ENCODE data around the gene ZC3H12C. TPM values are rescaled to one million over a fixed set of nuclear protein-coding genes. Genes with fewer than 3 reads are reported as not detected.

ZC3H12C gene
- total and polyA plus RNA-seq, 2 of the 13 experiments (the other 11 are each of a cell fraction or from before 2014, with no cell fraction given) = 2.4 to 5.7 TPM

DNA sequence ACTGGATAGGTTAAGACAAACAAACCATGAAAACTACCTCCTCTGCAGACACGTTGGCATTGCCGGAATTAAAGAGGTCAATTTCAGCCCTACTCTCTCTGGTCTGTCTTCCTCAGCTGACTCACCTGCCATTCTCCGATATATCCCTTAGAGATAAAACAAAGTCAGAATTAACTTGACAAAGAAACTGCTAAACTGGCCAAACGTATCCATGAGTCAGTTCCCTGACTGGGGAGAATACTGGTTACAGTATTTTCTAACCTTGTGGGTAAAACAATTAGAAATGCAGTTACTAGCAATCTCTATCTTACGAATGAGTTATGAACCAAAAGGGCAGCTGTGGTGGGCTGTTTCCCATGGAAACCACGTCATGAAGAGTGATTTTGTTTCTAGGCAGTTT, 107.0 kb downstream of the ZC3H12C start:
- in situ Hi-C loops (cut with HindIII; ENCODE audit: extremely low pct_ligation_motif_present, low pct_unique_long_range_greater_than_20kb) (loop anchor here (5.0 kb wide), 2 partner anchors 177 to 232 kb away; no protein-coding TSS in a partner anchor), intact Hi-C loops (cut with micrococcal nuclease; ENCODE audit: unreplicated experiment) (loop anchor here (2.0 to 10.0 kb wide), 4 partner anchors 47 to 1245 kb away; partner anchors contain the start of gene RDX)
- ATAC-seq (no peak), DNase-seq (ENCODE audit: low spot score) (no peak), FAIRE-seq (no peak)
- Histone ChIP-seq H3K27ac (ENCODE audit: extremely low read length, insufficient read depth, low read length) (no peak overlapping the region), H3K9me3 (ENCODE audit: low read length) (no peaks in the 10 kb centered on the region), H3K27me3 (ENCODE audit: control insufficient read depth in 1 of 2, insufficient read depth in 2 of 2, low read length in 2 of 2) (no peaks in the 10 kb centered on the region), H3K4me3 (replicated peaks in 1 of 3; ENCODE audit: insufficient read depth in 1 of 3, low read depth in 2 of 3, low read length in 3 of 3) (no peak overlapping the region), H3K36me3 (replicated peaks in 1 of 2; ENCODE audit: control insufficient read depth in 1 of 2, insufficient read depth in 2 of 2, low read length in 2 of 2) (no peaks in the 10 kb centered on the region), H2AFZ (ENCODE audit: low read length) (no peak overlapping the region), H3K79me2 (ENCODE audit: insufficient read depth, low read length) (no peaks in the 10 kb centered on the region), H3K9ac (ENCODE audit: insufficient read depth, low read depth, low read length) (no peak overlapping the region), H3K4me2 (ENCODE audit: low read depth, low read length) (no peak overlapping the region), H3K4me1 (ENCODE audit: insufficient read depth, low read length) (no peaks in the 10 kb centered on the region), H4K20me1 (ENCODE audit: insufficient read depth, low read length) (no peaks in the 10 kb centered on the region)
- TF ChIP-seq JUNB (CRISPR knock-in tag; IDR thresholded peaks at IDR 0.05; ENCODE audit: borderline replicate concordance) = no peak
- TF ChIP-seq ARID5B (CRISPR knock-in tag; IDR thresholded peaks at IDR 0.05) = no peak
- no peak for TF ChIP-seq ZNF235 (CRISPR knock-in tag; IDR thresholded peaks at IDR 0.05; ENCODE audit: borderline replicate concordance)
- TF ChIP-seq, protein P1, sequence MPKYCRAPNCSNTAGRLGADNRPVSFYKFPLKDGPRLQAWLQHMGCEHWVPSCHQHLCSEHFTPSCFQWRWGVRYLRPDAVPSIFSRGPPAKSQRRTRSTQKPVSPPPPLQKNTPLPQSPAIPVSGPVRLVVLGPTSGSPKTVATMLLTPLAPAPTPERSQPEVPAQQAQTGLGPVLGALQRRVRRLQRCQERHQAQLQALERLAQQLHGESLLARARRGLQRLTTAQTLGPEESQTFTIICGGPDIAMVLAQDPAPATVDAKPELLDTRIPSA (CRISPR knock-in tag; IDR thresholded peaks at IDR 0.05; ENCODE audit: borderline replicate concordance) = no peak
- TF ChIP-seq ZNF720 (CRISPR knock-in tag; IDR thresholded peaks at IDR 0.05) = no peak
- TF ChIP-seq PRMT3 (CRISPR knock-in tag; IDR thresholded peaks at IDR 0.05; ENCODE audit: borderline replicate concordance, low read depth) = no peak
- ChIA-PET POLR2A (no interaction called here), CTCF (ENCODE audit: low intra/inter-chr PET ratio, low total read pairs) (interaction anchor here (1.7 to 3.7 kb wide), 2 partner anchors 176 to 234 kb away, joined by 12 to 35 read pairs; no protein-coding TSS in a partner anchor)
- 16% methylated on average over 6 of the region's 6 CpGs for WGBS (ENCODE audit: low lambda C conversion rate)
- BruUV-seq (replicated peaks) = no TSS peak
